ENCODE results near the gene NAV3. TPM values are rescaled to one million over a fixed set of nuclear protein-coding genes. Genes with fewer than 3 reads are reported as not detected.

Gene NAV3
- total and polyA plus RNA-seq, 9 of the 15 experiments (the other 6 are each of a cell fraction or from before 2014, with no cell fraction given), result 0.04 TPM; not detected in 8

- H2AFZ ChIP-seq (ENCODE audit: low read depth, low read length), result no peak overlapping the region
- H3K9me1 ChIP-seq (ENCODE audit: control insufficient read depth, insufficient read depth, low read length), result no peaks in the 10 kb centered on the region
- no peak overlapping the region for H3K9ac ChIP-seq (ENCODE audit: insufficient read depth in 1 of 2, low read depth in 2 of 2, low read length in 2 of 2)
- DNase-seq (ENCODE audit: extremely low read depth in 1 of 4, low spot score in 3 of 4) (no peak), FAIRE-seq (no peak), ATAC-seq (no peak)
- POLR2A ChIA-PET, result no interaction called here
- no peaks in the 10 kb centered on the region for H3K36me3 ChIP-seq (ENCODE audit: control insufficient read depth, insufficient read depth, low read length)
- no peak overlapping the region for H3K27ac ChIP-seq (ENCODE audit: extremely low read depth, low read depth, low read length)
- 0% methylated on average over 3 of the region's 3 CpGs for WGBS (ENCODE audit: insufficient coverage, low coverage, missing lambda C conversion rate)
- no peak for TF ChIP-seq MIER1 (IDR thresholded peaks at IDR 0.05; ENCODE audit: low read depth)
- TF ChIP-seq IRF2 (CRISPR knock-in tag; IDR thresholded peaks at IDR 0.05), result no peak
- no peak for TF ChIP-seq SMARCB1 (IDR thresholded peaks at IDR 0.05; ENCODE audit: insufficient read length, low read depth)
- H3K4me3 ChIP-seq, result no peak overlapping the region
- H3K27me3 ChIP-seq (ENCODE audit: control insufficient read depth in 2 of 2, insufficient read depth in 2 of 2, low read length in 2 of 2), result no peaks in the 10 kb centered on the region
- no peak overlapping the region for H3K4me2 ChIP-seq (ENCODE audit: insufficient read depth, low read length)
- H3K9me3 ChIP-seq (replicated peaks; ENCODE audit: control insufficient read depth, insufficient read depth, low read depth, low read length), result no peaks in the 10 kb centered on the region; the same call in 1 of the 2 replicates
- in situ Hi-C loops (cut with MboI), result no loop called here
- no peaks in the 10 kb centered on the region for H3K4me1 ChIP-seq (replicated peaks in 1 of 2; ENCODE audit: control insufficient read depth in 2 of 2, insufficient read depth in 2 of 2, low read length in 2 of 2)
- intact Hi-C loops (cut with micrococcal nuclease), result no loop called here
- CTCF ChIA-PET (ENCODE audit: low intra/inter-chr PET ratio), result no interaction called here
- H4K20me1 ChIP-seq (replicated peaks; ENCODE audit: control insufficient read depth, insufficient read depth, low read length), result no peaks in the 10 kb centered on the region
- BruUV-seq (replicated peaks), result no TSS peak
- H3K79me2 ChIP-seq (ENCODE audit: control insufficient read depth, insufficient read depth, low read length), result no peaks in the 10 kb centered on the region
Observed at GRCh38 chr12:78194448-78194847, 363.8 kb downstream of the NAV3 start.

GRCh38 chr12:78198896-78199295 lies 368.2 kb downstream of the NAV3 start:
- no peaks in the 10 kb centered on the region for H3K9me3 ChIP-seq (replicated peaks; ENCODE audit: control insufficient read depth, insufficient read depth, low read depth, low read length)
- BruUV-seq (replicated peaks), result no TSS peak
- H3K36me3 ChIP-seq (ENCODE audit: control insufficient read depth, insufficient read depth, low read length), result no peaks in the 10 kb centered on the region
- no peaks in the 10 kb centered on the region for H4K20me1 ChIP-seq (replicated peaks; ENCODE audit: control insufficient read depth, insufficient read depth, low read length)
- 0% methylated on average over 1 of the region's 1 CpG for WGBS (ENCODE audit: insufficient coverage, low coverage, missing lambda C conversion rate)
- no peak overlapping the region for H3K9ac ChIP-seq (ENCODE audit: insufficient read depth in 1 of 2, low read depth in 2 of 2, low read length in 2 of 2)
- TF ChIP-seq NFIX (CRISPR knock-in tag; IDR thresholded peaks at IDR 0.05; ENCODE audit: low read depth) (no peak), IRF2 (CRISPR knock-in tag; IDR thresholded peaks at IDR 0.05) (no peak), PHF20 (IDR thresholded peaks at IDR 0.05; ENCODE audit: partially characterized antibody) (no peak), GTF2F1 (IDR thresholded peaks at IDR 0.05; ENCODE audit: low read depth, low read length) (no peak), ARID1B (IDR thresholded peaks at IDR 0.05) (no peak), ZNF431 (CRISPR knock-in tag; IDR thresholded peaks at IDR 0.05) (no peak), ZNF263 (CRISPR knock-in tag; IDR thresholded peaks at IDR 0.05; ENCODE audit: borderline replicate concordance) (no peak)
- TF ChIP-seq, protein P1, sequence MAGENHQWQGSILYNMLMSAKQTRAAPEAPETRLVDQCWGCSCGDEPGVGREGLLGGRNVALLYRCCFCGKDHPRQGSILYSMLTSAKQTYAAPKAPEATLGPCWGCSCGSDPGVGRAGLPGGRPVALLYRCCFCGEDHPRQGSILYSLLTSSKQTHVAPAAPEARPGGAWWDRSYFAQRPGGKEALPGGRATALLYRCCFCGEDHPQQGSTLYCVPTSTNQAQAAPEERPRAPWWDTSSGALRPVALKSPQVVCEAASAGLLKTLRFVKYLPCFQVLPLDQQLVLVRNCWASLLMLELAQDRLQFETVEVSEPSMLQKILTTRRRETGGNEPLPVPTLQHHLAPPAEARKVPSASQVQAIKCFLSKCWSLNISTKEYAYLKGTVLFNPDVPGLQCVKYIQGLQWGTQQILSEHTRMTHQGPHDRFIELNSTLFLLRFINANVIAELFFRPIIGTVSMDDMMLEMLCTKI (IDR thresholded peaks at IDR 0.05; ENCODE audit: partially characterized antibody), result no peak
- TF ChIP-seq, protein P2, sequence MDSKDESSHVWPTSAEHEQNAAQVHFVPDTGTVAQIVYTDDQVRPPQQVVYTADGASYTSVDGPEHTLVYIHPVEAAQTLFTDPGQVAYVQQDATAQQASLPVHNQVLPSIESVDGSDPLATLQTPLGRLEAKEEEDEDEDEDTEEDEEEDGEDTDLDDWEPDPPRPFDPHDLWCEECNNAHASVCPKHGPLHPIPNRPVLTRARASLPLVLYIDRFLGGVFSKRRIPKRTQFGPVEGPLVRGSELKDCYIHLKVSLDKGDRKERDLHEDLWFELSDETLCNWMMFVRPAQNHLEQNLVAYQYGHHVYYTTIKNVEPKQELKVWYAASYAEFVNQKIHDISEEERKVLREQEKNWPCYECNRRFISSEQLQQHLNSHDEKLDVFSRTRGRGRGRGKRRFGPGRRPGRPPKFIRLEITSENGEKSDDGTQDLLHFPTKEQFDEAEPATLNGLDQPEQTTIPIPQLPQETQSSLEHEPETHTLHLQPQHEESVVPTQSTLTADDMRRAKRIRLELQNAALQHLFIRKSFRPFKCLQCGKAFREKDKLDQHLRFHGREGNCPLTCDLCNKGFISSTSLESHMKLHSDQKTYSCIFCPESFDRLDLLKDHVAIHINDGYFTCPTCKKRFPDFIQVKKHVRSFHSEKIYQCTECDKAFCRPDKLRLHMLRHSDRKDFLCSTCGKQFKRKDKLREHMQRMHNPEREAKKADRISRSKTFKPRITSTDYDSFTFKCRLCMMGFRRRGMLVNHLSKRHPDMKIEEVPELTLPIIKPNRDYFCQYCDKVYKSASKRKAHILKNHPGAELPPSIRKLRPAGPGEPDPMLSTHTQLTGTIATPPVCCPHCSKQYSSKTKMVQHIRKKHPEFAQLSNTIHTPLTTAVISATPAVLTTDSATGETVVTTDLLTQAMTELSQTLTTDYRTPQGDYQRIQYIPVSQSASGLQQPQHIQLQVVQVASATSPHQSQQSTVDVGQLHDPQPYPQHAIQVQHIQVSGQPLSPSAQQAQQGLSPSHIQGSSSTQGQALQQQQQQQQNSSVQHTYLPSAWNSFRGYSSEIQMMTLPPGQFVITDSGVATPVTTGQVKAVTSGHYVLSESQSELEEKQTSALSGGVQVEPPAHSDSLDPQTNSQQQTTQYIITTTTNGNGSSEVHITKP (IDR thresholded peaks at IDR 0.05; ENCODE audit: partially characterized antibody), result no peak
- no peaks in the 10 kb centered on the region for H3K27me3 ChIP-seq (ENCODE audit: control insufficient read depth in 2 of 2, insufficient read depth in 2 of 2, low read length in 2 of 2)
- H3K9me1 ChIP-seq (ENCODE audit: control insufficient read depth, insufficient read depth, low read length), result no peaks in the 10 kb centered on the region
- H3K27ac ChIP-seq (ENCODE audit: extremely low read depth, low read depth, low read length), result no peak overlapping the region
- no peaks in the 10 kb centered on the region for H3K4me1 ChIP-seq (replicated peaks in 1 of 2; ENCODE audit: control insufficient read depth in 2 of 2, insufficient read depth in 2 of 2, low read length in 2 of 2)
- no peak overlapping the region for H2AFZ ChIP-seq (ENCODE audit: low read depth, low read length)
- no peak for DNase-seq (ENCODE audit: extremely low read depth in 1 of 4, low spot score in 3 of 4)
- in situ Hi-C loops (cut with MboI) (no loop called here), intact Hi-C loops (cut with micrococcal nuclease) (no loop called here)
- no peak overlapping the region for H3K4me3 ChIP-seq
- no peak overlapping the region for H3K4me2 ChIP-seq (ENCODE audit: insufficient read depth, low read length)
- H3K79me2 ChIP-seq (ENCODE audit: control insufficient read depth, insufficient read depth, low read length), result no peaks in the 10 kb centered on the region
- ChIA-PET POLR2A (no interaction called here), CTCF (ENCODE audit: low intra/inter-chr PET ratio) (interaction anchor here (0.6 kb wide), 1 partner anchor 106 kb away, joined by 3 read pairs; no protein-coding TSS in a partner anchor)
- no peak for ATAC-seq
- no peak for FAIRE-seq
